Skeletal muscle cell (primary cell): ENCODE results near the gene GABPB2.

Source experiments
- DNase-seq: peaks from one replicate; pipeline ENCODE4 v3.0.0-alpha.2; 2010; ENCODE audit warnings: low read depth
- H3K4me3 ChIP-seq: 2 replicates; pipeline ENCODE4 v1.5.1; 2011; ENCODE audit warnings: low read depth, mild to moderate bottlenecking, control low read depth, low read length, moderate library complexity

Gene GABPB2

DNA sequence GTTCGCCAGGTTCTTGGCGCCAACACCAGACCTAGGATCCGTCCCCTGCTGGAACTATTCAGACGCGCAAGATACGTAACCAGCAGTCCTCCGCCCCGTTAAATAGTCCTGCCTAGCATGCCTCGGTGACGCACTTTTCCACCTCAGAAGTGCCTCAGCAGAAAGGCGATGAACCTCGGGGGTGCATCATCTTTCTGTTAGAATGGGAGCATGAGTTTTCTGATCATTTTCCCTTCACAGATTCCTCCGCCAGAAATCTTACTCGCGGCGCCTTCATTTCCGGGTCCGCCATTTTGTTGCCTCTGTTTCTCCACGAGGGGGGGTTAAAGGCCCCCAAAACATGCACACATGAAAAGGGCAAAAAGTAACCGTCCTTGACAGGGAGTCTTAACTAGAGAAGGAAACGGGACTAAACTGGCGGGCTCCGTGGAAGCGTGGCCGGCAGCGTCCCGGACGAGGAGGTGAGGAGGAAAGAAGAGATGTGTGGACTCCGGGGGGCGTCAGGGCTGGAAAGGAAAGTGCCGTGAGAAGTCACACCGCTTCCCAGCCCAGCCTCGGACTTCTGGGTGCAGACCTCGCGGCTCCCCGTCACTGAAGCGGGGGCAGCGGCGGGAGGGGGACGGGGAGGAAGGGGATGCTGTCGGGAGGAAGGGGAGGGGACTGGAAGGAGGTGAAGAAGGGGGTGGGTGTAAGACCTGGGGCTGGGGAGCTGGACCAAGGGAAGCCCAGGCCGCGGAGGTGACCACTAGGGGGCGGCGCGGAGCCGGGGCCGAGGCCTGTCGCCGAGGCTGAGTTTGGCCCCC, at the start of gene GABPB2:
GABPB2 (plus strand) TSS at position 288 of the 803 bp plus-strand sequence. CDS start 17,429 bp downstream, outside the sequence.
- H3K4me3 ChIP-seq = peak within 1 kb of the TSS; percentile 61
- DNase-seq = peak; percentile 99

DNA sequence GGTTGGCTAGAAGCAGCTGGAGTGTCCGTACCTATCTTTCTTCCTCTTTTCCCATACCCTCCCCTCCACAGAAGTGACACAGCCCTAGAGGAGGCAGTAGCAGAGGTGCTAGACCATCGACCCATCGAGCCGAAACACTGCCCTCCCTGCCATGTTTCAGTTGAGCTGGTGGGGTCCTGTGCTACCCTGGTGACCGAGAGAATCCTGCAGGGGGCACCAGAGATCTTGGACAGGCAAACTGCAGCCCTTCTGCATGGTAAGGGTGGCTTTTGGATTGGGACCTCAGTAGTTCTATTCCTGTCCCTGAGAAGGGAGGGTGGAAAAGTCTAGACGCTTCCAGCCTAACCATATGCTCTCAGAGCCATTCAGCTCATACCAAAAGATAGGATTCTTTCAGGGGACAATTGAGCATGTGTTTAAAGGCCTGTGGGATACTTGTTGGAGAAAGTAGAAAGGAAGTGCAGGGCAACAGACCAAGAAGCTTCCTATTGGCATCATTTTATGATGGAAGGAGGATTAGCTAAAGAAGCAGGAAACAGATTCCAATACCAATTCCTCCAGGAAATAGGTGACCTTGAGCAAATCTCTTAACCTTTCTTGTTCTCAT, 45.9 kb upstream of the GABPB2 start:
- DNase-seq = no peak
- no peak overlapping the region for H3K4me3 ChIP-seq

GRCh38 chr1:151026460-151026859, 44.1 kb upstream of the GABPB2 start:
- H3K4me3 ChIP-seq = no peak overlapping the region
- DNase-seq = no peak

GRCh38 chr1:151032164-151032563, 38.4 kb upstream of the GABPB2 start:
- no peak overlapping the region for H3K4me3 ChIP-seq
- no peak for DNase-seq

DNA sequence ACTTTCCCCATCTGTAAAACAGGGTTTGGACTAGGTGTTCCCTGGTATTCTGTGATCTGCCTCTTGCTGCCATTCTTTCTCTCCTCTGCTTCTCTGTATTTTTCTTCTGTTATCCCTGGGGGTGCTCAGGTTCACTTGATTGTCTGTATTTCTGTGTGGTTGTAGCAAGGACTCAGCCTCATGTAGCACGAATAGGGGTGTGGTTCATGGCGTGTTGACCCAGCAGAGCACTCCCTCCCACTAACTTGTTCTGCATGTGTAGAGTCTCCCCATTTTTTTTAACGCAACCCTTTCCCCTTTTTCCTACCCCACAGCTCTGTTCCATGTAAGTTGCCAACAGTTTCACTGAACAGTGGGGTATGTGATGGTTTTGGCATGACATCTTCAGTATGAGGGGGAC, 35.4 kb upstream of the GABPB2 start:
- no peak for DNase-seq
- no peak overlapping the region for H3K4me3 ChIP-seq

- H3K4me3 ChIP-seq = no peak within 1 kb of the TSS
- DNase-seq = no peak
These were observed 34.2 kb upstream of the GABPB2 start, which contains the start of gene BNIPL for GRCh38 chr1:151036356-151036755. BNIPL (plus strand) TSS chr1:151036586; CDS start chr1:151036726, 140 bp downstream.

DNA sequence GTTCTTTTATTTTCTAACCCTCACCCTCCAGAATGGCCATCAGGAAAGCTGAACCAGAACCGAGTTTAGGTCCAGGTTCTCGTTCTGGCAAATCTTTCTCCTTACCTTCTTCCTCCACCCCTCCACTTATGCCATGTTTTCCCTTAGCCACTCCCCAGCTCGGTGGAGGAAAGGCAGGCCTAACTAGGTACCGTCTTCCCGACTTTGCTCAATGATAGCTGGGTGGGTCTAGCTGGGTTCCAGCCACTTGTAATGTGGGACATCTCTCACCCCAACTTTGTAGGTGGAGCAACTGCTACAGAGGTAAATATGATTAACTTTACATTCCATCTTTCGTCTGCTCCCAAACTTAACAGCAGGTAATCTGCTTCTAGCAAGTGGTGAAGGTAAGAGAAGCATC, 33.5 kb upstream of the GABPB2 start:
- H3K4me3 ChIP-seq = no peak overlapping the region

DNA sequence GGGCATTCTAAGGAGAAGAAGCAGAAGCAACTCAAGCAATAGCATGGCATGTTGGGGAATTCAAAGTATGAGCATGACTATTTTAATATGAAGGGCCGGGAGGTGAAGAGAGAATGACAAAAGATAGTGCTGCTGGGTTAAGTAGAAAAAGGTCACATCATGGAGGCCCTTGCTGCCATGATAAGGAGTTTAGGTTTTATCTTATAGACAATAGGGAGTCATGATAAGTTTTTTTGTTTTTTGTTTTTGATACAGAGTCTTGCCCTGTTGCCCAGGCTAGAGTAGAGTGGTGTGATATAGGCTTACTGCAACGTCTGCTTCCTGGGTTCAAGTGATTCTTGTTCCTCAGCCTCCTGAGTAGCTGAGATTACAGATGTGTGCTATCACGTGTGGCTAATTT, 31.0 kb upstream of the GABPB2 start:
- no peak overlapping the region for H3K4me3 ChIP-seq
- no peak for DNase-seq

More for the DNA sequence above, 33.5 kb upstream of the GABPB2 start:
- no peak for DNase-seq

GRCh38 chr1:151043163-151043562, 27.4 kb upstream of the GABPB2 start:
- DNase-seq = no peak

GRCh38 chr1:151047591-151047924, 23.0 kb upstream of the GABPB2 start, which contains the start of gene C1orf56:
C1orf56 (plus strand) TSS chr1:151047751; CDS start chr1:151047848, 97 bp downstream.
- no peak for DNase-seq

More at GRCh38 chr1:151043163-151043562, 27.4 kb upstream of the GABPB2 start:
- no peak overlapping the region for H3K4me3 ChIP-seq

GRCh38 chr1:151047925-151048644, 22.5 kb upstream of the GABPB2 start:
- DNase-seq = no peak
- H3K4me3 ChIP-seq = peak overlapping the region; percentile 74

More at GRCh38 chr1:151047591-151047924, 23.0 kb upstream of the GABPB2 start, which contains the start of gene C1orf56:
- H3K4me3 ChIP-seq = peak within 1 kb of the TSS; percentile 74

DNA sequence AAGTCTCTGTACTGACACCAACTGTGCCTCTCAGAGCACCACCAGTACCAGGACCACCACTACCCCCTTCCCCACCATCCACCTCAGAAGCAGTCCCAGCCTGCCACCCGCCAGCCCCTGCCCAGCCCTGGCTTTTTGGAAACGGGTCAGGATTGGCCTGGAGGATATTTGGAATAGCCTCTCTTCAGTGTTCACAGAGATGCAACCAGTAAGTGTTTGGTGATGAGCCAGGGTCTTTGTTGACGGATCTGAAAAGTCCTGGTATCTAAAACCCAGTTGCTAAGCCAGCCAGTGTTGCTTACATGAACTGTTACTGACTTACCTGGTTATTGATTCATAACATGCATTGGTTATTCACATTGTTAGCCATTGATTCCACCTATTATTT, 21.9 kb upstream of the GABPB2 start:
- no peak for DNase-seq
- peak overlapping the region; percentile 74 for H3K4me3 ChIP-seq

DNA sequence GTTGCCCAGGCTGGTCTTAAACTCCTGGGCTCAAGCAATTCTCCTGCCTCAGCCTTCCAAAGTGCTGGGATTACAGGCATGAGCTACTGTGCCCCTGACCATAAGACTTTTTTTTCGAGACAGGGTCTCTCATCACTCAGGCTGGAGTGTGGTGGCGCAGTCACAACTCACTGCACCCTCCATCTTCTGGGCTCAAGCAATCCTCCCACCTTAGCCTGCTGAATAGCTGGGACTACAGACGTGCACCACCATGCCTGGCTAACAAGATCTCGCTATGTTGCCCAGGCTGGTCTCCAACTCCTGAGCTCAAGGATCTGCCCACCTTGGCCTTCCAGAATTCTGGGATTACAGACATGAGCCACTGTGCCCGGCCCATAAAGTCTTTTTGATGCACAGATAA, 21.1 kb upstream of the GABPB2 start:
- H3K4me3 ChIP-seq = no peak overlapping the region

GRCh38 chr1:151050051-151050688, 20.4 kb upstream of the GABPB2 start:
- no peak overlapping the region for H3K4me3 ChIP-seq
- no peak for DNase-seq

More for the DNA sequence above, 21.1 kb upstream of the GABPB2 start:
- no peak for DNase-seq

DNA sequence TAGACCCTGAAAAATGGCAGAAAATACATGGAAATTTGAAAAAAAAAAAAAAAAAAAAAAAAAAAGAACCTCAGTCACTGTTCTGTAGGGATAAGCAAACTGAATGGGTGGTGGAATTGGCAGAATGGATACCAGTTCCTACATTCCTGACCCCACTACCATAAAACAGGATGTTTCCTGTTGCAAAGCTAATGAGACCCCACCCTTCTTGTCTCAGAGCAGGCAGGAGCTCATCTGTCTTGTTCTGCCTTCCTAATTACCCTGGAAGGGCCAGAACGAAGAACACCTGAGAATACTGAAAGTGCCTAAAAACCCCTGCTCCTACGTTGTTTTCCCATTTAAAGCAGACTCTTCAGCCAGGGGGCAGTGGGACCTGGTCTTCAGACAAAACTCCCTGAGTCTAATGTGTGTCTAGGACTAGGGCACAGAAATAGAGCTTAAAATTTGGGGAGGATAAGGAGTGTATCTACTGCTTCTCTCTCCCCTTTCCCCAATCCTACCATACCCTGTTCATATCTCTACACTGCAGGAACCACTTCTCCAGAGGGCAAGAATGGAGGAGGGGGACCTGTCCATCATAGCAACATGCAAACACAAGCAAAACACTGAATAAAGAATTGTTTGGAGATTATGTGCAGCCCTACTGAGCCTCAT, 19.1 kb upstream of the GABPB2 start:
- DNase-seq = no peak
- H3K4me3 ChIP-seq = no peak overlapping the region

GRCh38 chr1:151054971-151055547, 15.5 kb upstream of the GABPB2 start:
- H3K4me3 ChIP-seq = no peak overlapping the region
- no peak for DNase-seq

DNA sequence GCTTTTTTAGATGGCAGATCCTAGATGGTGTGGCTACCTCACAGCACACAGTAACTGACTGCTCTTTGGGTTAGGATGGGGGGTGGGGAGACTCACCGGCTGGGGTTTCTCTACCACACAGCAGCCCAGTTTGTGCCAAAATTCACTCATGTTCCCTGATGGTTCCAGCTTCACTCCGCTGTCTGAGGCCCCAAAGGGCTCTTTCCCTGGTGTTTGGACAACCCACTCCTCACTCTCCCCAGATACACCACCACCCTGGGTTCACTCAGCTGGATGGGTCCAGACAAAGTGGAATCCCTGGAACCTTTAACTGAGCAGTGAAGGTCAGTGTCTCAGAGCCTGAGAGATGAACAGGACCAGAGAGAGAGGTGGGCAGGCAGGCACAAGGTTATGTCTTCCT, 15.0 kb upstream of the GABPB2 start:
- no peak overlapping the region for H3K4me3 ChIP-seq

GRCh38 chr1:151056149-151056548, 14.4 kb upstream of the GABPB2 start:
- no peak overlapping the region for H3K4me3 ChIP-seq
- no peak for DNase-seq

More for the DNA sequence above, 15.0 kb upstream of the GABPB2 start:
- no peak for DNase-seq

- no peak for DNase-seq
- peak overlapping the region; percentile 77 for H3K4me3 ChIP-seq
These were observed 11.9 kb upstream of the GABPB2 start for GRCh38 chr1:151058692-151059091.
